ENCODE data around the gene SKIC8.

- no peak for TF ChIP-seq CTCF (conservative IDR thresholded peaks at IDR 0.05; ENCODE audit: low read depth, low read length)
- no peak for TF ChIP-seq EZH2 (IDR thresholded peaks at IDR 0.05; ENCODE audit: borderline replicate concordance, low read depth, low read length, poor library complexity, severe bottlenecking)
Measured at GRCh38 chr15:78301326-78301725, 1.9 kb upstream of the SKIC8 start.

Measured in A673 (cell line).